GM15510 (cell line): Measurements from ENCODE around the gene AKAP12.

ENCODE experiments used
- POLR2A ChIP-seq: IDR thresholded peaks from 3 replicates; pipeline ENCODE4 v1.6.1; 2011; ENCODE audit warnings: borderline replicate concordance; ENCODE audit not compliant: insufficient read length; ENCODE audit errors: extremely low read depth

Gene AKAP12

GRCh38 chr6:151352410-151353396 is 112.9 kb downstream of the AKAP12 start:
- TF ChIP-seq POLR2A: no peak

- TF ChIP-seq POLR2A: no peak
These were observed 114.0 kb downstream of the AKAP12 start for GRCh38 chr6:151353795-151354194.

GRCh38 chr6:151357758-151358436 is 118.1 kb downstream of the AKAP12 start:
- no peak for TF ChIP-seq POLR2A

- TF ChIP-seq POLR2A: no peak
These were observed 118.7 kb downstream of the AKAP12 start for GRCh38 chr6:151358475-151358874.

GRCh38 chr6:151359486-151359885 is 119.7 kb downstream of the AKAP12 start:
- no peak for TF ChIP-seq POLR2A

- TF ChIP-seq POLR2A: no peak
These were observed 125.5 kb downstream of the AKAP12 start for GRCh38 chr6:151365233-151365632.

- TF ChIP-seq POLR2A: no peak
These were observed 130.8 kb downstream of the AKAP12 start for GRCh38 chr6:151370509-151371078.

- no peak for TF ChIP-seq POLR2A
These were observed 132.4 kb downstream of the AKAP12 start for GRCh38 chr6:151372164-151372563.

- TF ChIP-seq POLR2A: no peak
These were observed 134.4 kb downstream of the AKAP12 start for GRCh38 chr6:151374036-151374683.

- TF ChIP-seq POLR2A: no peak
These were observed 136.1 kb downstream of the AKAP12 start for GRCh38 chr6:151375833-151376232.

GRCh38 chr6:151376440-151376839 is 136.7 kb downstream of the AKAP12 start:
- TF ChIP-seq POLR2A: no peak

- TF ChIP-seq POLR2A: no peak
These were observed 137.3 kb downstream of the AKAP12 start for GRCh38 chr6:151377095-151377494.

GRCh38 chr6:151379933-151380847 is 140.4 kb downstream of the AKAP12 start:
- no peak for TF ChIP-seq POLR2A

GRCh38 chr6:151380848-151381205 is 141.1 kb downstream of the AKAP12 start:
- no peak for TF ChIP-seq POLR2A

- no peak for TF ChIP-seq POLR2A
These were observed 142.0 kb downstream of the AKAP12 start for GRCh38 chr6:151381722-151382121.

- no peak for TF ChIP-seq POLR2A
These were observed 144.4 kb downstream of the AKAP12 start for GRCh38 chr6:151384151-151384550.
